ENCODE results near the gene CTNNBL1.

CTNNBL1 gene

GRCh38 chr20:37729909-37730308 lies 36.1 kb downstream of the CTNNBL1 start:
- Histone ChIP-seq H3K4me1 (ENCODE audit: control insufficient read depth, low read depth, low read length) (peaks cover 5% of the 10 kb centered on the region), H3K27ac (ENCODE audit: low read depth, low read length) (no peak overlapping the region), H3K4ac (ENCODE audit: low read depth, low read length) (no peak overlapping the region)

GRCh38 chr20:37733416-37733815 lies 39.6 kb downstream of the CTNNBL1 start:
- no CpG with 5 or more reads among the region's 4 CpGs for WGBS (ENCODE audit: extremely low coverage, insufficient coverage, low lambda C conversion rate)
- Histone ChIP-seq H3K4me3 (ENCODE audit: low read length) (no peak overlapping the region), H3K4ac (ENCODE audit: low read depth, low read length) (no peak overlapping the region), H2BK5ac (ENCODE audit: low read length) (no peak overlapping the region), H4K8ac (ENCODE audit: low read depth, low read length) (no peak overlapping the region), H2BK15ac (replicated peaks; ENCODE audit: low read depth) (no peak overlapping the region), H3K79me1 (ENCODE audit: low read length) (no peaks in the 10 kb centered on the region), H3K56ac (ENCODE audit: low read length) (no peak overlapping the region), H3K4me1 (ENCODE audit: control insufficient read depth, low read depth, low read length) (peaks cover 3% of the 10 kb centered on the region), H2BK120ac (ENCODE audit: low read depth, low read length) (no peak overlapping the region), H3K4me2 (ENCODE audit: low read length) (no peak overlapping the region), H3K79me2 (ENCODE audit: control insufficient read depth, insufficient read depth, low read length) (peaks cover 2% of the 10 kb centered on the region), H3K23ac (ENCODE audit: low read length) (no peak overlapping the region), H3K36me3 (ENCODE audit: control insufficient read depth, insufficient read depth, low read length) (no peaks in the 10 kb centered on the region), H3K9ac (ENCODE audit: low read length) (no peak overlapping the region), H3K27me3 (ENCODE audit: insufficient read depth, low read length, poor library complexity) (no peaks in the 10 kb centered on the region), H3K27ac (ENCODE audit: low read depth, low read length) (no peak overlapping the region), H3K18ac (ENCODE audit: low read length) (no peak overlapping the region), H2AK5ac (ENCODE audit: low read length) (no peak overlapping the region), H4K5ac (ENCODE audit: low read length) (no peak overlapping the region)
- no peak for DNase-seq

More at GRCh38 chr20:37729909-37730308, 36.1 kb downstream of the CTNNBL1 start:
- Histone ChIP-seq H3K4me3 (ENCODE audit: low read length) (no peak overlapping the region), H2BK5ac (ENCODE audit: low read length) (no peak overlapping the region), H4K8ac (ENCODE audit: low read depth, low read length) (no peak overlapping the region), H3K36me3 (ENCODE audit: control insufficient read depth, insufficient read depth, low read length) (no peaks in the 10 kb centered on the region), H3K79me2 (ENCODE audit: control insufficient read depth, insufficient read depth, low read length) (peaks cover 2% of the 10 kb centered on the region), H3K4me2 (ENCODE audit: low read length) (no peak overlapping the region), H3K23ac (ENCODE audit: low read length) (no peak overlapping the region), H3K79me1 (ENCODE audit: low read length) (peaks cover 2% of the 10 kb centered on the region), H3K9ac (ENCODE audit: low read length) (no peak overlapping the region), H2BK120ac (ENCODE audit: low read depth, low read length) (no peak overlapping the region), H2BK15ac (replicated peaks; ENCODE audit: low read depth) (no peak overlapping the region), H2AK5ac (ENCODE audit: low read length) (no peak overlapping the region), H3K56ac (ENCODE audit: low read length) (no peak overlapping the region), H4K5ac (ENCODE audit: low read length) (no peak overlapping the region), H3K27me3 (ENCODE audit: insufficient read depth, low read length, poor library complexity) (no peaks in the 10 kb centered on the region), H3K18ac (ENCODE audit: low read length) (no peak overlapping the region)
- DNase-seq: no peak
- no CpG with 5 or more reads among the region's 3 CpGs for WGBS (ENCODE audit: extremely low coverage, insufficient coverage, low lambda C conversion rate)

DNA sequence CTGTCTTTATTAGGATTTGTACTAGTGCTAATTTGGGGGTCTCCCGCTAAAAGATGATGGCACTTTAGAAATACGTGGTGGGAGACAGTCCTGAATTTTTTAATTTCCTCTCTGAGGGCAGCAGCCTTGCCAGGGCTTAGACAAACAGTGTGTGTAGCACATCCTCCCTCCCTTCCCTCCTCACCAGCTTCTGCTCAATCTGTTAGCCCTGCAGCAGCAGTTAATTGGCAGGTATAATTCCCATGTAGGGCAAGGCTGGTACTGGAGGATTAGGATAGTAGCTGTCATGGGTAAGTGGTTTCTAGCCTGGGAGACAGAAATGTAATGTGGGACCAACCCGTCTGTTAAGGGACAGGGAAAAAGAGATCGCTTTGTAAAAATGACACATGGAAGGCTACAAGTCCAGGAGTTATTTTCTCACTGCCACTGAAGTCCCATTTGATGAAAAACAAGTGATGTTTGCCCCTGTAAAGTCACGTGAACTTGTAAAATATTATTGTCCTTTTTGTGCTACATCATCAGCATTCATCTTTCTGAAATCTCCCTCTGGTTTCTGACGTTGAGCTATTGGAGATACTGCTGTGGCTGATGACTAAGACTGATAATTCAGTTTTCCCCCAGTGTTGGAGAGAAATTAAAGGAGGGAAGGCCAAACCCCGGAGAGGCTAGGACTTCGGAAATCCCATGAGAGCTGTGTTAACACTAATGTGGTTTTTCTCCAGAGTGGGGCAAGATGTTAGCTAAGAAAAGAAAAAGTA lies 40.6 kb downstream of the CTNNBL1 start:
- no peak overlapping the region for H2BK15ac ChIP-seq (replicated peaks; ENCODE audit: low read depth)
- H3K4me2 ChIP-seq (ENCODE audit: low read length): no peak overlapping the region
- H3K36me3 ChIP-seq (ENCODE audit: control insufficient read depth, insufficient read depth, low read length): no peaks in the 10 kb centered on the region
- H3K4ac ChIP-seq (ENCODE audit: low read depth, low read length): no peak overlapping the region
- peaks cover 3% of the 10 kb centered on the region for H3K4me1 ChIP-seq (ENCODE audit: control insufficient read depth, low read depth, low read length)
- H2BK120ac ChIP-seq (ENCODE audit: low read depth, low read length): no peak overlapping the region
- no peak overlapping the region for H2BK5ac ChIP-seq (ENCODE audit: low read length)
- H3K18ac ChIP-seq (ENCODE audit: low read length): no peak overlapping the region
- H3K9ac ChIP-seq (ENCODE audit: low read length): no peak overlapping the region
- peaks cover 2% of the 10 kb centered on the region for H3K79me2 ChIP-seq (ENCODE audit: control insufficient read depth, insufficient read depth, low read length)
- no peak for DNase-seq
- no peak overlapping the region for H3K56ac ChIP-seq (ENCODE audit: low read length)
- no peaks in the 10 kb centered on the region for H3K27me3 ChIP-seq (ENCODE audit: insufficient read depth, low read length, poor library complexity)
- no peak overlapping the region for H4K8ac ChIP-seq (ENCODE audit: low read depth, low read length)
- H4K5ac ChIP-seq (ENCODE audit: low read length): no peak overlapping the region
- H3K23ac ChIP-seq (ENCODE audit: low read length): no peak overlapping the region
- no CpG with 5 or more reads among the region's 8 CpGs for WGBS (ENCODE audit: extremely low coverage, insufficient coverage, low lambda C conversion rate)
- no peak overlapping the region for H2AK5ac ChIP-seq (ENCODE audit: low read length)
- H3K79me1 ChIP-seq (ENCODE audit: low read length): no peaks in the 10 kb centered on the region
- H3K4me3 ChIP-seq (ENCODE audit: low read length): no peak overlapping the region
- no peak overlapping the region for H3K27ac ChIP-seq (ENCODE audit: low read depth, low read length)

GRCh38 chr20:37735541-37735940 lies 41.7 kb downstream of the CTNNBL1 start:
- Histone ChIP-seq H3K4me2 (ENCODE audit: low read length) (no peak overlapping the region), H3K36me3 (ENCODE audit: control insufficient read depth, insufficient read depth, low read length) (no peaks in the 10 kb centered on the region), H2BK15ac (replicated peaks; ENCODE audit: low read depth) (no peak overlapping the region), H3K18ac (ENCODE audit: low read length) (no peak overlapping the region), H3K27ac (ENCODE audit: low read depth, low read length) (no peak overlapping the region), H4K8ac (ENCODE audit: low read depth, low read length) (no peak overlapping the region), H2BK5ac (ENCODE audit: low read length) (no peak overlapping the region), H3K56ac (ENCODE audit: low read length) (no peak overlapping the region), H3K79me1 (ENCODE audit: low read length) (no peaks in the 10 kb centered on the region), H3K23ac (ENCODE audit: low read length) (no peak overlapping the region), H3K4me3 (ENCODE audit: low read length) (no peak overlapping the region), H2BK120ac (ENCODE audit: low read depth, low read length) (no peak overlapping the region), H3K9ac (ENCODE audit: low read length) (no peak overlapping the region), H3K4ac (ENCODE audit: low read depth, low read length) (no peak overlapping the region), H3K4me1 (ENCODE audit: control insufficient read depth, low read depth, low read length) (peaks cover 3% of the 10 kb centered on the region), H4K5ac (ENCODE audit: low read length) (no peak overlapping the region), H2AK5ac (ENCODE audit: low read length) (no peak overlapping the region), H3K27me3 (ENCODE audit: insufficient read depth, low read length, poor library complexity) (no peaks in the 10 kb centered on the region), H3K79me2 (ENCODE audit: control insufficient read depth, insufficient read depth, low read length) (no peaks in the 10 kb centered on the region)
- DNase-seq: no peak

DNA sequence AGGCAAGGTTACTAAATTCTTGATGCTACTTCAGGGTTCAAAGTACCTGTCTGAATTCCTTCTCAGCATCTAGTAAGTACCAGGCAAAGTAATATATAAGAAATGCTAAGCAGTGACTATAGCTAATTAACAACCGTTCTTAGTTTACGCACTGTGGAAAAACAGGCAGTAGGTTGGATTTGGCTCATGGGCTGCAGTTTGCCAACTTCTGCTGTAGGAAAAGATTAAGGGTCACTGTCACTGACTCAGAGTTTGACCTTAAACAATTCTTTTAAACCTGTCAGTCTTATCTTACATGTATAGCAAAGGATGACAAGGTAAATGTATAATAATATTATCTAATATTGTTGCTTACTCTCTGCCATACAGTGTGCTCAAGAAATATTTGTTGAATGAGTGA lies 42.3 kb downstream of the CTNNBL1 start:
- Histone ChIP-seq H3K27ac (ENCODE audit: low read depth, low read length) (no peak overlapping the region), H3K36me3 (ENCODE audit: control insufficient read depth, insufficient read depth, low read length) (no peaks in the 10 kb centered on the region), H2AK5ac (ENCODE audit: low read length) (no peak overlapping the region), H3K18ac (ENCODE audit: low read length) (no peak overlapping the region), H3K9ac (ENCODE audit: low read length) (no peak overlapping the region), H3K79me1 (ENCODE audit: low read length) (no peaks in the 10 kb centered on the region), H3K27me3 (ENCODE audit: insufficient read depth, low read length, poor library complexity) (no peaks in the 10 kb centered on the region), H3K79me2 (ENCODE audit: control insufficient read depth, insufficient read depth, low read length) (no peaks in the 10 kb centered on the region), H2BK120ac (ENCODE audit: low read depth, low read length) (no peak overlapping the region), H2BK15ac (replicated peaks; ENCODE audit: low read depth) (no peak overlapping the region), H2BK5ac (ENCODE audit: low read length) (no peak overlapping the region), H3K4me2 (ENCODE audit: low read length) (no peak overlapping the region), H3K56ac (ENCODE audit: low read length) (no peak overlapping the region), H3K4me3 (ENCODE audit: low read length) (no peak overlapping the region), H4K8ac (ENCODE audit: low read depth, low read length) (no peak overlapping the region), H3K4me1 (ENCODE audit: control insufficient read depth, low read depth, low read length) (peaks cover 3% of the 10 kb centered on the region), H3K4ac (ENCODE audit: low read depth, low read length) (no peak overlapping the region), H3K23ac (ENCODE audit: low read length) (no peak overlapping the region), H4K5ac (ENCODE audit: low read length) (no peak overlapping the region)
- no CpG with 5 or more reads among the region's 2 CpGs for WGBS (ENCODE audit: extremely low coverage, insufficient coverage, low lambda C conversion rate)
- DNase-seq: no peak

DNA sequence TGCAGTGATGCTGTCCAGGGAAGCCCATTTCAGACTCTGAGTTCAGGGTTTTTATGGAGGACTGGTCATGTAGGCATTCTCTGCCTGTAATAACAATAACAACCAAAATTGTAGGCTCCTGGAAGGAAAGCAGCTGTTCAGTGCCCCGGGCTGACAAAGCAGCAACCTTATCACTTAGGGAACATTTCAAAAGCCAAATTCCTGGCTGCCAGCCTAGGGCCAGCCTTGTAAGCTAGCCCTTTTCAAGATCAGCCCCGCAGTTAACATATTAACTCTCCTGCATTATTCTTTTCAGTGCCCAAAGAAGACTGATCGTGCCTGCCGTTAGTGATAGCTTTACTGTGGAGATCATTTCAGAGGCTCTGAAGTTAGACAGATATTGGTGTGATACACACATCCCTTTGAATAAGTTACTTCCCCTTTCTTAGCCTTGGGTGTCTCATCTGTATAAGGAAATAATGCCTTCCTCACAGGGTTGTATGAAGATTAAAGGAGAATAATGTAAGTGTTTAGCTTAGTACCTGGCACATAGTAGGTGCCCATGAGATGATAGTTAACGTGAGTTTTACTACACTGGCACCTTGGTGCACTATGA lies 44.1 kb downstream of the CTNNBL1 start:
- Histone ChIP-seq H3K4me1 (ENCODE audit: control insufficient read depth, low read depth, low read length) (peaks cover 1% of the 10 kb centered on the region), H3K27ac (ENCODE audit: low read depth, low read length) (no peak overlapping the region), H3K56ac (ENCODE audit: low read length) (no peak overlapping the region), H3K27me3 (ENCODE audit: insufficient read depth, low read length, poor library complexity) (no peaks in the 10 kb centered on the region), H3K79me1 (ENCODE audit: low read length) (no peaks in the 10 kb centered on the region), H3K18ac (ENCODE audit: low read length) (no peak overlapping the region), H3K23ac (ENCODE audit: low read length) (no peak overlapping the region), H3K4ac (ENCODE audit: low read depth, low read length) (no peak overlapping the region), H2BK120ac (ENCODE audit: low read depth, low read length) (no peak overlapping the region), H2BK5ac (ENCODE audit: low read length) (no peak overlapping the region), H2BK15ac (replicated peaks; ENCODE audit: low read depth) (no peak overlapping the region), H4K5ac (ENCODE audit: low read length) (no peak overlapping the region), H3K4me2 (ENCODE audit: low read length) (no peak overlapping the region), H2AK5ac (ENCODE audit: low read length) (no peak overlapping the region), H3K9ac (ENCODE audit: low read length) (no peak overlapping the region), H3K4me3 (ENCODE audit: low read length) (no peak overlapping the region), H4K8ac (ENCODE audit: low read depth, low read length) (no peak overlapping the region), H3K36me3 (ENCODE audit: control insufficient read depth, insufficient read depth, low read length) (no peaks in the 10 kb centered on the region), H3K79me2 (ENCODE audit: control insufficient read depth, insufficient read depth, low read length) (no peaks in the 10 kb centered on the region)
- WGBS (ENCODE audit: extremely low coverage, insufficient coverage, low lambda C conversion rate): no CpG with 5 or more reads among the region's 5 CpGs
- no peak for DNase-seq
